AG04450 (cell line): ENCODE results near the gene UNK. TPM values are rescaled to one million over a fixed set of nuclear protein-coding genes. Genes with fewer than 3 reads are reported as not detected.

Experiments used
- CTCF ChIA-PET: fragments of 300-600, 350-600 bp; formaldehyde crosslinking; extraction: SDS; loops from one replicate; lab custom pipeline; 2022; ENCODE audit warnings: antibody characterized with exemption, inconsistent platforms; lab: Charles Lee
- POLR2A ChIA-PET: fragments of 350-600 bp; formaldehyde crosslinking; extraction: SDS; loops from one replicate; lab custom pipeline; 2021; ENCODE audit warnings: antibody characterized with exemption, inconsistent platforms; lab: Yijun Ruan, JAX
- DNase-seq: peaks from one replicate; pipeline ENCODE4 v3.0.0-alpha.2; 2011; ENCODE audit warnings: low read depth, low spot score
- H3K27ac ChIP-seq: one replicate; pipeline ENCODE4 v1.5.1; 2012; ENCODE audit warnings: low read depth, low read length, control low read depth
- H3K27me3 ChIP-seq: one replicate; pipeline ENCODE4 v1.6.0; 2012; ENCODE audit warnings: low read length; ENCODE audit not compliant: control insufficient read depth, insufficient read depth
- H3K4me3 ChIP-seq: 2 replicates; pipeline ENCODE4 v1.5.1; 2011; ENCODE audit warnings: mild to moderate bottlenecking, low read depth, low read length, control low read depth
- H3K9me3 ChIP-seq: 2 replicates; pipeline ENCODE4 v1.5.1; 2012; ENCODE audit warnings: low read length; ENCODE audit not compliant: control insufficient read depth, insufficient read depth
- polyA plus RNA-seq: library from polyadenylated mRNA; depleted of rRNA; stranded (reverse); fragments of >200 nt; gene quantifications from 2 replicates; pipeline ENCODE4 v1.2.3, GENCODE V29; 2011
- TF ChIP-seq, protein P1 (sequence below): IDR thresholded peaks from 2 replicates; pipeline ENCODE4 v1.5.1; 2011; ENCODE audit warnings: low read depth, low read length, control low read depth, inconsistent platforms

UNK gene
- polyA plus RNA-seq, 1 experiment = 11.4 TPM

DNA sequence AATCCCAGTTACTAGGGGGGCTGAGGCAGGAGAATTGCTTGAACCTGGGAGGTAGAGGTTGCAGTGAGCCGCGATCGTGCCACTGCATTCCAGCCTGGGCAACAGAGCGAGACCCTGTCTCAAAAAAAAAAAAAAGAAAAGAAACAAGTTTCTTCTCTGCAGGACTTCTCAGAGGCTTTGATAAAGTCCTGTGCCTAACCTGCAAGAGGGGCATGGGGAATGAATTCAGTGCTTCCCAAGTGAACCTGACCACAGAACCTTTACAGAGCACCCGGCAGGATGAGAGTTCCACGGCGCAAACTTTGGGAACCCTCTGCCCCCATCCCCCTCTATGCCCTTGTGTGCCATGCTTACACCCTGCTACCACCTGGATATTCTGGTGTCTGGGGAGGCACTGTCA, 45.4 kb upstream of the UNK start:
- no peak for DNase-seq
- POLR2A ChIA-PET = no interaction called here
- TF ChIP-seq, protein P1, sequence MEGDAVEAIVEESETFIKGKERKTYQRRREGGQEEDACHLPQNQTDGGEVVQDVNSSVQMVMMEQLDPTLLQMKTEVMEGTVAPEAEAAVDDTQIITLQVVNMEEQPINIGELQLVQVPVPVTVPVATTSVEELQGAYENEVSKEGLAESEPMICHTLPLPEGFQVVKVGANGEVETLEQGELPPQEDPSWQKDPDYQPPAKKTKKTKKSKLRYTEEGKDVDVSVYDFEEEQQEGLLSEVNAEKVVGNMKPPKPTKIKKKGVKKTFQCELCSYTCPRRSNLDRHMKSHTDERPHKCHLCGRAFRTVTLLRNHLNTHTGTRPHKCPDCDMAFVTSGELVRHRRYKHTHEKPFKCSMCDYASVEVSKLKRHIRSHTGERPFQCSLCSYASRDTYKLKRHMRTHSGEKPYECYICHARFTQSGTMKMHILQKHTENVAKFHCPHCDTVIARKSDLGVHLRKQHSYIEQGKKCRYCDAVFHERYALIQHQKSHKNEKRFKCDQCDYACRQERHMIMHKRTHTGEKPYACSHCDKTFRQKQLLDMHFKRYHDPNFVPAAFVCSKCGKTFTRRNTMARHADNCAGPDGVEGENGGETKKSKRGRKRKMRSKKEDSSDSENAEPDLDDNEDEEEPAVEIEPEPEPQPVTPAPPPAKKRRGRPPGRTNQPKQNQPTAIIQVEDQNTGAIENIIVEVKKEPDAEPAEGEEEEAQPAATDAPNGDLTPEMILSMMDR = no peak
- Histone ChIP-seq H3K27me3 (peaks cover 8% of the 10 kb centered on the region), H3K4me3 (no peak overlapping the region), H3K27ac (no peak overlapping the region), H3K9me3 (no peaks in the 10 kb centered on the region; the same call in 1 of the 2 replicates)
- CTCF ChIA-PET = interaction anchor here (0.6 to 2.3 kb wide), 3 partner anchors 9 to 14 kb away, joined by 3 to 23 read pairs (median 15); no protein-coding TSS in a partner anchor

DNA sequence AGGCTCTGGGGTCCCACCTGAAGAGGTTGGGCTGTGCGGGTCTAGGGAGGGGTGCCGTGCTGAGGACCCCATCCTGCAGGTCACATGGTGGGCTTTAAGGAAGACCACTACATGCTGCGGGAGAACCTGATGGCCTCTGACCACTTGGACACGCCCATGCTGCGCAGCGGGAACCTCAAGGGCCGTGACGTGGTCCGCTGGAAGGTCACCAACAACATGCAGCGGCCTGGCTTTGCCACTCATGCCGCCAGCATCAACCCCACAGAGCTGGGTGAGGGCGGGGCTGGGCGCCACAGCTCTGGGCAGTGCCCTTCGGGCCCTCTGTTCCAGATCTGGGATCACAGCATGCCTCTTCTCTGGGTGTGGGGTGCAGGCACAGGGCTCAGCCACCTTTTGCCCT, 44.8 kb upstream of the UNK start:
- no peak overlapping the region for H3K4me3 ChIP-seq
- CTCF ChIA-PET = interaction anchor here (1.2 kb wide), 1 partner anchor 10 kb away, joined by 4 read pairs; no protein-coding TSS in a partner anchor
- POLR2A ChIA-PET = no interaction called here

DNA sequence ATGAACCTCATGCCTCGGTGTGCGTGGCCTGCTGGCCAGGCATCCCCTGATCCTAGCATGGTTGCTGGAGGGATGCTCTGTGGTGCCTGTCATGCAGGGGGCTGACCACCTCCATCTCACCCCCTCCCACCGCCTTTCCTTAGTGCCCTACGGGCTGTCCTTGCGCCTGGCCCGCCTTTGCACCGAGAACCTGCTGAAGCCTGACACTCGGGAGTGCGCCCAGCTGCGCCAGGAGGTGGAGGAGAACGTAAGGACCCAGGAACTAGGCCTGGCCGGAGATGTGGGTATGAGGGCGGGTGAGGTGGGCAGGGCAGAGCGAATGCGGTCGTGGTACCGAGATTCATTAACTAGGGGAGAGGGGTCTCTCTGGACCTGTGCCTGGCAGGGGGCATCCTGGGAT, 44.4 kb upstream of the UNK start:
- no peak overlapping the region for H3K27ac ChIP-seq
- H3K4me3 ChIP-seq = no peak overlapping the region
- TF ChIP-seq, protein P1 = no peak
- peaks cover 8% of the 10 kb centered on the region for H3K27me3 ChIP-seq
- no peaks in the 10 kb centered on the region; the same call in 1 of the 2 replicates for H3K9me3 ChIP-seq
- ChIA-PET CTCF (interaction anchor here (1.2 kb wide), 1 partner anchor 9 kb away, joined by 4 read pairs; no protein-coding TSS in a partner anchor), POLR2A (no interaction called here)
- DNase-seq = no peak

More for the DNA sequence above, 44.8 kb upstream of the UNK start:
- TF ChIP-seq, protein P1 = no peak
- DNase-seq = no peak
- H3K27me3 ChIP-seq = peaks cover 8% of the 10 kb centered on the region
- H3K9me3 ChIP-seq = no peaks in the 10 kb centered on the region; the same call in 1 of the 2 replicates
- no peak overlapping the region for H3K27ac ChIP-seq

DNA sequence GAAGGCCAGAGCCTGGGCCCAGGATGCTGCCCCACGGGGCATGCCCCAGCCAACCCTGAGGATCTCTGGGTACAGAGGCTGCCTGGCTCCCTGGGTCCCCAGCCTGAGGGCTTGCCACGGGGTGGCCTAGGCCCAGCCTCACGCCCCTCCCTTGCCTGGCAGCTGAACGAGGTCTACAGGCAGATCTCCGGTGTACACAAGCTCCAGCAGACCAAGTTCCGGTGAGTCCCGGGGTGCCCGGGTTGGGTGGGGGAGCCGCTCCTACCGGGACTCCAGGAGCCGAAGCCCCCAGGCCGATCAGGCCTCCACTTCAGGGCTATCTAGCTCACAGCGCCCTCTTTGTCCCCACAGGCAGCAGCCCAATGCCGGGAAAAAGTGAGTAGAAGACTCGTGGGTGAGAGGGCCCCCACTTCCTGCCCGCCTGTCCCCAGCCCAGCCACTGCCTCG, 44.0 kb upstream of the UNK start:
- no peak overlapping the region for H3K27ac ChIP-seq
- H3K27me3 ChIP-seq = peaks cover 8% of the 10 kb centered on the region
- DNase-seq = no peak
- TF ChIP-seq, protein P1 = no peak
- CTCF ChIA-PET = interaction anchor here (0.6 to 1.5 kb wide), 3 partner anchors 9 to 427 kb away, joined by 3 to 5 read pairs (median 4); no protein-coding TSS in a partner anchor
- no peaks in the 10 kb centered on the region; the same call in 1 of the 2 replicates for H3K9me3 ChIP-seq
- no peak overlapping the region for H3K4me3 ChIP-seq
- POLR2A ChIA-PET = no interaction called here

DNA sequence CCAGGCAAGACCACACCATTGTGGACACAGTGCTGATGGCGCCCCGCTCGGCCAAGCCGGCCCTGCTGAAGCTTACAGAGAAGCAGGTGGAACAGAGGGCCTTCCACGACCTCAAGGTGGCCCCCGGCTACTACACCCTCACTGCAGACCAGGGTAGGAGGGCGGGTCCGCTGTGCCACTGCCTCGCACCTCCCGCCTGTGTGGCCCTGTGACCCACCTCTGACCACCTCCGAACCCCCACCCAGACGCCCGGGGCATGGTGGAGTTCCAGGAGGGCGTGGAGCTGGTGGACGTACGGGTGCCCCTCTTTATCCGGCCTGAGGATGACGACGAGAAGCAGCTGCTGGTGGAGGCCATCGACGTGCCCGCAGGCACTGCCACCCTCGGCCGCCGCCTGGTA, 42.3 kb upstream of the UNK start:
- no peak overlapping the region for H3K27ac ChIP-seq
- DNase-seq = no peak
- ChIA-PET POLR2A (no interaction called here), CTCF (interaction anchor here (0.8 to 1.5 kb wide), 2 partner anchors 67 to 109 kb away, joined by 3 read pairs; partner anchors contain the start of gene SMIM5)
- no peaks in the 10 kb centered on the region for H3K9me3 ChIP-seq
- TF ChIP-seq, protein P1 = no peak
- no peak overlapping the region for H3K4me3 ChIP-seq
- peaks cover 8% of the 10 kb centered on the region for H3K27me3 ChIP-seq
